ENCODE measurements around the gene LPP.

The LPP gene

GRCh38 chr3:188261011-188261410, 107.1 kb downstream of the LPP start:
- TF ChIP-seq GABPA (IDR thresholded peaks at IDR 0.05; ENCODE audit: low read depth) (no peak), REST (IDR thresholded peaks at IDR 0.05; ENCODE audit: insufficient replicate concordance, low read depth) (no peak), CTCF (IDR thresholded peaks at IDR 0.05; ENCODE audit: insufficient read depth, low read length) (no peak), SPI1 (IDR thresholded peaks at IDR 0.05; ENCODE audit: borderline replicate concordance, low read depth) (no peak), POLR2AphosphoS5 (IDR thresholded peaks at IDR 0.05; ENCODE audit: low read depth) (no peak)
- no peaks in the 10 kb centered on the region for H3K27me3 ChIP-seq (ENCODE audit: insufficient read depth, poor library complexity, severe bottlenecking)
- DNase-seq (ENCODE audit: low read depth in 1 of 2, low spot score in 1 of 2) = no peak
- H3K27ac ChIP-seq (replicated peaks) = no peak overlapping the region
- no peak overlapping the region for H3K4me3 ChIP-seq (replicated peaks; ENCODE audit: insufficient read depth, low read length)

GRCh38 chr3:188262488-188262887, 108.5 kb downstream of the LPP start:
- no peak overlapping the region for H3K27ac ChIP-seq (replicated peaks)
- H3K4me3 ChIP-seq (replicated peaks; ENCODE audit: insufficient read depth, low read length) = no peak overlapping the region
- H3K27me3 ChIP-seq (ENCODE audit: insufficient read depth, poor library complexity, severe bottlenecking) = no peaks in the 10 kb centered on the region
- DNase-seq (ENCODE audit: low read depth in 1 of 2, low spot score in 1 of 2) = no peak
- TF ChIP-seq POLR2AphosphoS5 (IDR thresholded peaks at IDR 0.05; ENCODE audit: low read depth) (no peak), REST (IDR thresholded peaks at IDR 0.05; ENCODE audit: insufficient replicate concordance, low read depth) (no peak), CTCF (IDR thresholded peaks at IDR 0.05; ENCODE audit: insufficient read depth, low read length) (no peak), SPI1 (IDR thresholded peaks at IDR 0.05; ENCODE audit: borderline replicate concordance, low read depth) (no peak), GABPA (IDR thresholded peaks at IDR 0.05; ENCODE audit: low read depth) (no peak)

- Histone ChIP-seq H3K27ac (replicated peaks) (no peak overlapping the region), H3K4me3 (replicated peaks; ENCODE audit: insufficient read depth, low read length) (no peak overlapping the region), H3K27me3 (ENCODE audit: insufficient read depth, poor library complexity, severe bottlenecking) (no peaks in the 10 kb centered on the region)
- no peak for DNase-seq (ENCODE audit: low read depth in 1 of 2, low spot score in 1 of 2)
- no peak for TF ChIP-seq POLR2AphosphoS5 (IDR thresholded peaks at IDR 0.05; ENCODE audit: low read depth)
- no peak for TF ChIP-seq CTCF (IDR thresholded peaks at IDR 0.05; ENCODE audit: insufficient read depth, low read length)
- TF ChIP-seq REST (IDR thresholded peaks at IDR 0.05; ENCODE audit: insufficient replicate concordance, low read depth) = no peak
- no peak for TF ChIP-seq SPI1 (IDR thresholded peaks at IDR 0.05; ENCODE audit: borderline replicate concordance, low read depth)
- TF ChIP-seq GABPA (IDR thresholded peaks at IDR 0.05; ENCODE audit: low read depth) = no peak
These were observed 109.1 kb downstream of the LPP start for GRCh38 chr3:188262913-188263683.
